Mammary epithelial cell (primary cell): ENCODE measurements around the gene MRPL44.

Experiments
- CTCF ChIP-seq, 2 donors: IDR thresholded peaks in 1 of 2; conservative IDR thresholded peaks in 1 of 2; 2 replicates each; pipeline ENCODE4 v1.5.1; 2011 to 2012; ENCODE audit warnings: inconsistent platforms in 2 of 2, low read length in 2 of 2, mild to moderate bottlenecking in 2 of 2, control low read depth in 1 of 2, low read depth in 1 of 2; ENCODE audit not compliant: insufficient read depth in 1 of 2; ENCODE audit errors: extremely low read depth in 1 of 2
- EZH2 ChIP-seq: IDR thresholded peaks from 2 replicates; pipeline ENCODE4 v1.6.1; 2012; ENCODE audit warnings: low read length, inconsistent platforms, borderline replicate concordance

GRCh38 chr2:223909001-223909741, 48.1 kb upstream of the MRPL44 start:
- TF ChIP-seq EZH2 (no peak), CTCF (conservative IDR thresholded peaks at IDR 0.05 in 1 of 2, IDR thresholded peaks at IDR 0.05 in 1 of 2; ENCODE audit: extremely low read depth in 1 of 2, insufficient read depth in 1 of 2, low read depth in 1 of 2, low read length in 2 of 2) (no peak)
